Activated CD8-positive, alpha-beta T cell treated with anti-CD3 and anti-CD28 coated beads for 36 hours (primary cell): ENCODE data around the gene MCF2L. TPM values are rescaled to one million over a fixed set of nuclear protein-coding genes. Genes with fewer than 3 reads are reported as not detected.

Experiments used
- ATAC-seq: fragments of 200-7000 bp; cut with Tn5 transposase; one replicate; pipeline ENCODE4 v1.10.0; 2021; ENCODE audit warnings: mild to moderate bottlenecking, moderate library complexity
- CTCF ChIA-PET: fragments of 350-600 bp; sonication (Branson Sonifier 250); formaldehyde crosslinking; loops from one replicate; lab custom pipeline; 2021; ENCODE audit warnings: antibody characterized with exemption; lab: Charles Lee
- POLR2A ChIA-PET: fragments of 350-600 bp; sonication (Branson Sonifier 250); formaldehyde crosslinking; loops from one replicate; lab custom pipeline; 2021; ENCODE audit warnings: antibody characterized with exemption; lab: Charles Lee
- DNase-seq: peaks from one replicate; pipeline ENCODE4 v3.0.0-alpha.2; 2020
- H3K27ac Mint-ChIP-seq: one replicate; pipeline ENCODE4 v1.8.0; 2021; ENCODE audit warnings: mild to moderate bottlenecking, mixed read lengths
- H3K27me3 Mint-ChIP-seq: one replicate; pipeline ENCODE4 v1.8.0; 2021; ENCODE audit warnings: mixed read lengths
- H3K36me3 Mint-ChIP-seq: one replicate; pipeline ENCODE4 v1.8.0; 2021; ENCODE audit warnings: low read depth, mixed read lengths
- H3K4me1 Mint-ChIP-seq: one replicate; pipeline ENCODE4 v1.8.0; 2021; ENCODE audit warnings: low read depth, mixed read lengths
- H3K4me3 Mint-ChIP-seq: one replicate; pipeline ENCODE4 v1.8.0; 2021; ENCODE audit warnings: mild to moderate bottlenecking, moderate library complexity, mixed read lengths
- H3K9me3 Mint-ChIP-seq: one replicate; pipeline ENCODE4 v1.8.0; 2021; ENCODE audit warnings: mixed read lengths
- intact Hi-C: fragments of 100-400 bp; cut with micrococcal nuclease; formaldehyde crosslinking; loops from one replicate; pipeline ENCODE4 v1.10.0; 2022
- total RNA-seq, 2 experiments: library from RNA; stranded (reverse); gene quantifications; one replicate each; pipeline ENCODE4 v1.2.3, GENCODE V29; 2021
- TF ChIP-seq, protein P1 (sequence below): fragments of 200-600 bp; IDR thresholded peaks from one replicate; pipeline ENCODE4 v1.8.0; 2022; ENCODE audit warnings: antibody characterized with exemption, mild to moderate bottlenecking

The MCF2L gene
- total RNA-seq, 2 experiments from 2014 or later, result 7.6 to 8.9 TPM

DNA sequence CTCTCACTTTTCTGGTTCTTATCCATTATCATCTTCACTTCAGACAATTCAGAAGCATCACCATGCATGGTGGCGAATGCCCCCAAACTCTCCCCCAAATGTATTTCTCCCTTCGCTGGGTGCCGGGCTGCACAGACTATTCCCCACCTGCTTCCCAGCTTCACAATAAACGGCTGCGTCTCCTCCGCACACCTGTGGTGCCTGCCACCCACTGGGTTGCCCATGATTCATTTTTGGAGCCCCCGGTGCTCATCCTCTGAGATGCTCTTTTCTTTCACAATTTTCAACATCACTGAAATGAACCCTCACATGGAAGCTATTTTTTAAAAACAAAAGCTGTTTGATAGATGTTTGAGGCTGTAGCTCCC, 150.8 kb downstream of the MCF2L start:
- no peak overlapping the region for H3K27ac Mint-ChIP-seq
- DNase-seq (no peak), ATAC-seq (no peak)
- H3K4me3 Mint-ChIP-seq, result no peak overlapping the region
- H3K36me3 Mint-ChIP-seq, result no peaks in the 10 kb centered on the region
- intact Hi-C loops, result no loop called here
- H3K9me3 Mint-ChIP-seq, result no peaks in the 10 kb centered on the region
- no peaks in the 10 kb centered on the region for H3K4me1 Mint-ChIP-seq
- H3K27me3 Mint-ChIP-seq, result no peaks in the 10 kb centered on the region
- CTCF ChIA-PET, result no interaction called here
- TF ChIP-seq, protein P1, sequence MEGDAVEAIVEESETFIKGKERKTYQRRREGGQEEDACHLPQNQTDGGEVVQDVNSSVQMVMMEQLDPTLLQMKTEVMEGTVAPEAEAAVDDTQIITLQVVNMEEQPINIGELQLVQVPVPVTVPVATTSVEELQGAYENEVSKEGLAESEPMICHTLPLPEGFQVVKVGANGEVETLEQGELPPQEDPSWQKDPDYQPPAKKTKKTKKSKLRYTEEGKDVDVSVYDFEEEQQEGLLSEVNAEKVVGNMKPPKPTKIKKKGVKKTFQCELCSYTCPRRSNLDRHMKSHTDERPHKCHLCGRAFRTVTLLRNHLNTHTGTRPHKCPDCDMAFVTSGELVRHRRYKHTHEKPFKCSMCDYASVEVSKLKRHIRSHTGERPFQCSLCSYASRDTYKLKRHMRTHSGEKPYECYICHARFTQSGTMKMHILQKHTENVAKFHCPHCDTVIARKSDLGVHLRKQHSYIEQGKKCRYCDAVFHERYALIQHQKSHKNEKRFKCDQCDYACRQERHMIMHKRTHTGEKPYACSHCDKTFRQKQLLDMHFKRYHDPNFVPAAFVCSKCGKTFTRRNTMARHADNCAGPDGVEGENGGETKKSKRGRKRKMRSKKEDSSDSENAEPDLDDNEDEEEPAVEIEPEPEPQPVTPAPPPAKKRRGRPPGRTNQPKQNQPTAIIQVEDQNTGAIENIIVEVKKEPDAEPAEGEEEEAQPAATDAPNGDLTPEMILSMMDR, result no peak
- POLR2A ChIA-PET, result no interaction called here

GRCh38 chr13:113120300-113121182, 151.5 kb downstream of the MCF2L start:
- H3K9me3 Mint-ChIP-seq, result no peaks in the 10 kb centered on the region
- intact Hi-C loops, result no loop called here
- TF ChIP-seq, protein P1, result no peak
- ATAC-seq (no peak), DNase-seq (no peak)
- CTCF ChIA-PET, result no interaction called here
- H3K27me3 Mint-ChIP-seq, result no peaks in the 10 kb centered on the region
- no peak overlapping the region for H3K27ac Mint-ChIP-seq
- no peaks in the 10 kb centered on the region for H3K36me3 Mint-ChIP-seq
- POLR2A ChIA-PET, result no interaction called here
- no peaks in the 10 kb centered on the region for H3K4me1 Mint-ChIP-seq
- H3K4me3 Mint-ChIP-seq, result no peak overlapping the region

DNA sequence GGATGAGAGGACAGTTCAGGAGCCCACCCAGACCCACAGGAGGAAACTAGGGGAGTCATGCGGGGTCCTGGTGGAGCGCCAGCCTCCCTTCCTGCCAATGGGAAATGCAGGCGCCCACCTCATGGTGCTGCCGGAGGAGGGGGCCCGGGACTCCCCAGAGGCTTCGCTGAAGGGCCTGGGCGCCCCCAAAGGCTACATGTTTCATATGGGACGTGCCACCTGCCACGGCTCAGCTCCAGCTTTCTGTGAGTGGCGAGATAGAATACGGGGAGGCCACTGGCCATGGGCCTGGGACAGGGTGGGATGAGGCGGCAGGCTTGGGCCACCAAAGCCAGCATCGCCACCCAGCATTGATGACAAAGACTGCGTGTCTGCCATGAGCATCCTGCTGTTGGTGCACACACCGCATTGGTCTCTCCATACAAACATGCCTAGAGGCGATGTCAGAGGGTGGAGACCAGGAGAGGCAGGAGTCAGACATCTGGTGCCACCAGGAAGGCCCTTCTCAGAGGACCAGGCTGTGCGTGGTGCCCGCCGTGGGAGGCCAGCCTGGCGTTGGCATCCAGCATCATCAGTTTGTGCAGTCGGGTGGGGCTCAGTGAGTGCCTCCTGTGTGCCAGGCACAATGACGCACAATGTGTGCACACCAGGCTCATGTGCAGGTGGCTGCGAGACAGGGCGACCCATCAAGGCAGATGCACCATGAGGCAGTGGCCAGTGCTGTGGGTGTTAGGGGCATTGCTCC, 152.3 kb downstream of the MCF2L start:
- Mint-ChIP-seq H3K27me3 (peaks cover 5% of the 10 kb centered on the region), H3K36me3 (no peaks in the 10 kb centered on the region), H3K4me3 (no peak overlapping the region), H3K9me3 (no peaks in the 10 kb centered on the region), H3K27ac (no peak overlapping the region), H3K4me1 (no peaks in the 10 kb centered on the region)
- ATAC-seq (no peak), DNase-seq (no peak)
- intact Hi-C loops, result no loop called here
- TF ChIP-seq, protein P1, result no peak
- ChIA-PET POLR2A (no interaction called here), CTCF (no interaction called here)

- ChIA-PET CTCF (no interaction called here), POLR2A (no interaction called here)
- peaks cover 7% of the 10 kb centered on the region for H3K27me3 Mint-ChIP-seq
- H3K4me1 Mint-ChIP-seq, result no peaks in the 10 kb centered on the region
- no peak overlapping the region for H3K4me3 Mint-ChIP-seq
- H3K27ac Mint-ChIP-seq, result no peak overlapping the region
- no peak for ATAC-seq
- no peak for DNase-seq
- H3K36me3 Mint-ChIP-seq, result no peaks in the 10 kb centered on the region
- intact Hi-C loops, result no loop called here
- TF ChIP-seq, protein P1, result no peak
- H3K9me3 Mint-ChIP-seq, result no peaks in the 10 kb centered on the region
These were observed 153.0 kb downstream of the MCF2L start for GRCh38 chr13:113121928-113122471.
